ENCODE measurements around the gene ARHGAP22. TPM values are rescaled to one million over a fixed set of nuclear protein-coding genes. Genes with fewer than 3 reads are reported as not detected.
A peak's percentile ranks its signal among the peaks of the same experiment; 100 is the strongest.

Gene ARHGAP22
- total RNA-seq, 2 experiments from 2014 or later = not detected

- H3K9me3 Mint-ChIP-seq (ENCODE audit: low read depth) = no peaks in the 10 kb centered on the region
- H3K36me3 Mint-ChIP-seq = no peaks in the 10 kb centered on the region
- DNase-seq (peak; percentile 9), ATAC-seq (no peak)
- no peak overlapping the region for H3K4me3 Mint-ChIP-seq
- H3K27ac Mint-ChIP-seq = no peak overlapping the region
- CTCF ChIA-PET = interaction anchor here (0.6 to 5.0 kb wide), 8 partner anchors 8 to 903 kb away, joined by 3 to 43 read pairs (median 6); no protein-coding TSS in a partner anchor
- H3K4me1 Mint-ChIP-seq = peaks cover 2% of the 10 kb centered on the region
- peaks cover 32% of the 10 kb centered on the region for H3K27me3 Mint-ChIP-seq
These were observed 4.1 kb upstream of the ARHGAP22 start for GRCh38 chr10:48608976-48609375.

GRCh38 chr10:48608279-48608681 lies 3.4 kb upstream of the ARHGAP22 start:
- peak; percentile 55 for DNase-seq
- CTCF ChIA-PET = interaction anchor here (0.6 to 5.0 kb wide), 10 partner anchors 9 to 904 kb away, joined by 3 to 43 read pairs (median 4); no protein-coding TSS in a partner anchor

GRCh38 chr10:48607356-48608278 lies 2.7 kb upstream of the ARHGAP22 start:
- DNase-seq = no peak
- ATAC-seq = no peak
- Mint-ChIP-seq H3K27me3 (peaks cover 35% of the 10 kb centered on the region), H3K27ac (no peak overlapping the region), H3K4me1 (peaks cover 2% of the 10 kb centered on the region), H3K4me3 (no peak overlapping the region), H3K9me3 (ENCODE audit: low read depth) (no peaks in the 10 kb centered on the region), H3K36me3 (no peaks in the 10 kb centered on the region)
- CTCF ChIA-PET = interaction anchor here (0.8 to 5.0 kb wide), 7 partner anchors 17 to 904 kb away, joined by 3 to 43 read pairs (median 9); no protein-coding TSS in a partner anchor

More at GRCh38 chr10:48608279-48608681, 3.4 kb upstream of the ARHGAP22 start:
- Mint-ChIP-seq H3K36me3 (no peaks in the 10 kb centered on the region), H3K27me3 (peaks cover 35% of the 10 kb centered on the region), H3K4me3 (no peak overlapping the region), H3K27ac (no peak overlapping the region), H3K9me3 (ENCODE audit: low read depth) (no peaks in the 10 kb centered on the region), H3K4me1 (peaks cover 2% of the 10 kb centered on the region)
- peak; percentile 77 for ATAC-seq

- ATAC-seq (no peak), DNase-seq (peak; percentile 26)
- no peak overlapping the region for H3K4me3 Mint-ChIP-seq
- H3K9me3 Mint-ChIP-seq (ENCODE audit: low read depth) = no peaks in the 10 kb centered on the region
- CTCF ChIA-PET = interaction anchor here (1.3 to 5.0 kb wide), 3 partner anchors 8 to 52 kb away, joined by 3 to 43 read pairs (median 15); no protein-coding TSS in a partner anchor
- no peak overlapping the region for H3K27ac Mint-ChIP-seq
- H3K36me3 Mint-ChIP-seq = no peaks in the 10 kb centered on the region
- peaks cover 2% of the 10 kb centered on the region for H3K4me1 Mint-ChIP-seq
- H3K27me3 Mint-ChIP-seq = peaks cover 37% of the 10 kb centered on the region
These were observed 1.9 kb upstream of the ARHGAP22 start for GRCh38 chr10:48606530-48607355.

- Mint-ChIP-seq H3K27ac (no peak overlapping the region), H3K27me3 (peaks cover 37% of the 10 kb centered on the region), H3K4me1 (peaks cover 2% of the 10 kb centered on the region), H3K36me3 (no peaks in the 10 kb centered on the region), H3K4me3 (no peak overlapping the region), H3K9me3 (ENCODE audit: low read depth) (no peaks in the 10 kb centered on the region)
- CTCF ChIA-PET = interaction anchor here (0.8 to 5.0 kb wide), 4 partner anchors 9 to 52 kb away, joined by 3 to 43 read pairs (median 9); no protein-coding TSS in a partner anchor
- ATAC-seq (no peak), DNase-seq (peak; percentile 34)
These were observed 1.1 kb upstream of the ARHGAP22 start for GRCh38 chr10:48605786-48606529.

- Mint-ChIP-seq H3K27me3 (peaks cover 35% of the 10 kb centered on the region), H3K4me3 (no peak overlapping the region)
These were observed 558 bp downstream of the ARHGAP22 start for GRCh38 chr10:48604039-48604990.

GRCh38 chr10:48603421-48604038 lies 1.3 kb downstream of the ARHGAP22 start:
- H3K36me3 Mint-ChIP-seq = no peaks in the 10 kb centered on the region
- no peak overlapping the region for H3K4me3 Mint-ChIP-seq
- ATAC-seq (no peak), DNase-seq (peak; percentile 34)
- no peak overlapping the region for H3K27ac Mint-ChIP-seq
- CTCF ChIA-PET = interaction anchor here (1.9 kb wide), 1 partner anchor 53 kb away, joined by 5 read pairs; no protein-coding TSS in a partner anchor
- peaks cover 2% of the 10 kb centered on the region for H3K4me1 Mint-ChIP-seq
- no peaks in the 10 kb centered on the region for H3K9me3 Mint-ChIP-seq (ENCODE audit: low read depth)
- H3K27me3 Mint-ChIP-seq = peaks cover 35% of the 10 kb centered on the region

More at GRCh38 chr10:48604039-48604990, 558 bp downstream of the ARHGAP22 start:
- CTCF ChIA-PET = interaction anchor here (1.9 to 5.0 kb wide), 2 partner anchors 52 to 53 kb away, joined by 5 to 43 read pairs; no protein-coding TSS in a partner anchor
- DNase-seq = peak; percentile 19
- no peaks in the 10 kb centered on the region for H3K9me3 Mint-ChIP-seq (ENCODE audit: low read depth)
- H3K27ac Mint-ChIP-seq = no peak overlapping the region
- H3K4me1 Mint-ChIP-seq = peaks cover 2% of the 10 kb centered on the region
- H3K36me3 Mint-ChIP-seq = no peaks in the 10 kb centered on the region
- no peak for ATAC-seq

- DNase-seq (peak; percentile 19), ATAC-seq (no peak)
- H3K36me3 Mint-ChIP-seq = no peaks in the 10 kb centered on the region
- H3K27me3 Mint-ChIP-seq = peaks cover 31% of the 10 kb centered on the region
- H3K4me1 Mint-ChIP-seq = peaks cover 2% of the 10 kb centered on the region
- H3K4me3 Mint-ChIP-seq = no peak overlapping the region
- CTCF ChIA-PET = interaction anchor here (1.9 kb wide), 1 partner anchor 54 kb away, joined by 5 read pairs; no protein-coding TSS in a partner anchor
- no peak overlapping the region for H3K27ac Mint-ChIP-seq
- no peaks in the 10 kb centered on the region for H3K9me3 Mint-ChIP-seq (ENCODE audit: low read depth)
These were observed 2.3 kb downstream of the ARHGAP22 start for GRCh38 chr10:48602401-48603135.

- H3K4me3 Mint-ChIP-seq = no peak overlapping the region
These were observed 3.1 kb downstream of the ARHGAP22 start for GRCh38 chr10:48601789-48602188.

GRCh38 chr10:48600645-48601505 lies 4.0 kb downstream of the ARHGAP22 start:
- ATAC-seq (no peak), DNase-seq (peak; percentile 38)
- peaks cover 24% of the 10 kb centered on the region for H3K27me3 Mint-ChIP-seq
- no peak overlapping the region for H3K27ac Mint-ChIP-seq
- no peaks in the 10 kb centered on the region for H3K36me3 Mint-ChIP-seq
- peaks cover 2% of the 10 kb centered on the region for H3K4me1 Mint-ChIP-seq
- CTCF ChIA-PET = no interaction called here
- no peaks in the 10 kb centered on the region for H3K9me3 Mint-ChIP-seq (ENCODE audit: low read depth)
- no peak overlapping the region for H3K4me3 Mint-ChIP-seq

More at GRCh38 chr10:48601789-48602188, 3.1 kb downstream of the ARHGAP22 start:
- DNase-seq (peak; percentile 4), ATAC-seq (no peak)
- no peaks in the 10 kb centered on the region for H3K9me3 Mint-ChIP-seq (ENCODE audit: low read depth)
- peaks cover 2% of the 10 kb centered on the region for H3K4me1 Mint-ChIP-seq
- no peak overlapping the region for H3K27ac Mint-ChIP-seq
- CTCF ChIA-PET = no interaction called here
- H3K27me3 Mint-ChIP-seq = peaks cover 31% of the 10 kb centered on the region
- H3K36me3 Mint-ChIP-seq = no peaks in the 10 kb centered on the region
